ENCODE data around the gene ETDB. TPM values are rescaled to one million over a fixed set of nuclear protein-coding genes. Genes with fewer than 3 reads are reported as not detected.

Gene ETDB
- total RNA-seq, 1 donor from 2014 or later, result not detected

DNA sequence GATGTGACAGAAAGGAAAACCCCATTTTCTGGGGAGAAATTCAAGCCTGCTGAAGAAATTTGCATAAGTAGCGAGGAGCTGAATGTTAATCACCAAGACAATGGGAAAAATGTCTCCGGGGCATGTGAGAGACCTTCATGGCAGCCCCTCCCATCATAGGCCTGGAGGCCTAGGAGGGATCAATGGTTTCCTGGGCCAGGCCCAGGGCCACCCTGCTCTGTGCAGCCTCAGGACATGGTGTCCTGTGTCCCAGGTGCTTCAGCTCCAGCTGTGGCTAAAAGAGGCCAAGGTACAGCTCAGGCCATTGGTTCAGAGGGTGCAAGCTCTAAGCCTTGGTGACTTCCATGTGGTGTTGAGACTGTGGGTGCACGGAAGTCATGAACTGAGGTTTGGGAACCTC is 31.2 kb downstream of the ETDB start:
- no peak for DNase-seq (ENCODE audit: low read depth, low spot score)
- TF ChIP-seq, protein P1, sequence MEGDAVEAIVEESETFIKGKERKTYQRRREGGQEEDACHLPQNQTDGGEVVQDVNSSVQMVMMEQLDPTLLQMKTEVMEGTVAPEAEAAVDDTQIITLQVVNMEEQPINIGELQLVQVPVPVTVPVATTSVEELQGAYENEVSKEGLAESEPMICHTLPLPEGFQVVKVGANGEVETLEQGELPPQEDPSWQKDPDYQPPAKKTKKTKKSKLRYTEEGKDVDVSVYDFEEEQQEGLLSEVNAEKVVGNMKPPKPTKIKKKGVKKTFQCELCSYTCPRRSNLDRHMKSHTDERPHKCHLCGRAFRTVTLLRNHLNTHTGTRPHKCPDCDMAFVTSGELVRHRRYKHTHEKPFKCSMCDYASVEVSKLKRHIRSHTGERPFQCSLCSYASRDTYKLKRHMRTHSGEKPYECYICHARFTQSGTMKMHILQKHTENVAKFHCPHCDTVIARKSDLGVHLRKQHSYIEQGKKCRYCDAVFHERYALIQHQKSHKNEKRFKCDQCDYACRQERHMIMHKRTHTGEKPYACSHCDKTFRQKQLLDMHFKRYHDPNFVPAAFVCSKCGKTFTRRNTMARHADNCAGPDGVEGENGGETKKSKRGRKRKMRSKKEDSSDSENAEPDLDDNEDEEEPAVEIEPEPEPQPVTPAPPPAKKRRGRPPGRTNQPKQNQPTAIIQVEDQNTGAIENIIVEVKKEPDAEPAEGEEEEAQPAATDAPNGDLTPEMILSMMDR (conservative IDR thresholded peaks at IDR 0.05), result no peak
- Mint-ChIP-seq H3K9me3 (peaks cover 12% of the 10 kb centered on the region), H3K4me1 (no peaks in the 10 kb centered on the region), H3K4me3 (no peak overlapping the region), H3K27me3 (ENCODE audit: low read depth) (no peaks in the 10 kb centered on the region), H3K36me3 (ENCODE audit: low read depth) (peaks cover 4% of the 10 kb centered on the region), H3K27ac (ENCODE audit: unreplicated experiment) (no peak overlapping the region)

DNA sequence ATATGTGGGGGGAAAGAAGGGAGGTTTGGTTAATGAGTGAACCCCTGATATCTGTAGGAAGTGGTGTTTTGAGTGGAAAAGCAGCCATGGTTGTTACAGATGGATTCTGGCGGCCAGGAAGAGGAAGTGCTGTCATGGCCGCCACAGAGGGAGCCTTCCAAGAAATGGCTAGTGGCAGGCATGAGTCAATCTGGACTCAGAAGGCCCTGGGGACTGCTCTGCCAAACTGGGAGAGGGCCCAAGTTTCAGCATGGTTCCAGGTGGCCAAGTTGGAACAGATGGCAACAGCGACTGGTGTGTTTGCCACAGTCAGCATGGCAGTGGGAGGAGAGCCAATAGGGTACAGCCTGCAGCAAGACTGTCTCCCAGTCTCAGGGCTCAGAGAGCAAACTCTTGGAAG is 32.5 kb downstream of the ETDB start:
- Mint-ChIP-seq H3K36me3 (ENCODE audit: low read depth) (peaks cover 4% of the 10 kb centered on the region), H3K4me3 (no peak overlapping the region), H3K9me3 (peaks cover 12% of the 10 kb centered on the region), H3K27me3 (ENCODE audit: low read depth) (no peaks in the 10 kb centered on the region), H3K4me1 (no peaks in the 10 kb centered on the region), H3K27ac (ENCODE audit: unreplicated experiment) (no peak overlapping the region)
- TF ChIP-seq, protein P1 (conservative IDR thresholded peaks at IDR 0.05), result no peak
- DNase-seq (ENCODE audit: low read depth, low spot score), result no peak

DNA sequence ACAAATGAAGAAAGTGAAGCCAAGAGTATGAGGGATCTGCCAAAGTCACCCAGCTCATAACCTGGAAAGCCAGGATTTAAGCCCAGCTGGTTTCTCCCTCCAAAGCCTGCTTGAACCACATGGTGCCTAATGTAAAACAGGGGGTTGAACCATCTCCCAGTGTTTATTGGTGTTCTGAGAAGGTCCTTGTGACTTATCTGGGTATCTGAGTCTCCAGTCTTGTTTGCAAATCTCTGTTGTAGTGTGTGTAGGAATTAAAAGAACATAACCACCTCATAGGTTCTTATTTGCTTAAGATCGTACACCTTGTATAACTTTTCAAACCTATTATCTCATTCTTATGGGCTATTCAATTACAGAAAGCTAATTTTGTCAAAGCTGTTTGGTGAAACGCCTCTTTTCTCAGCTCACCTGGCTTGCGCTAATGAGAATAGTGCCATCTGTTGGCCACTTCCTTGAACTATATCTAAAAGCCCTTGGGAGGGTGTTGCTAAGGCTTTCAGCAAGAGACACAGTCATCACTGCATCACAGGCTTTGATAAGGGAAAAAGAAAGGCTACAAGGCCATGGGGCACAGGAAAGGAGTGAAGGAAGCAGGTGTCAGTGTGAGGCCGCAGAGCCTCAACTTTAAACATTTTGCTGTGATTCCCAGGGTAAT is 34.0 kb downstream of the ETDB start:
- Mint-ChIP-seq H3K4me1 (no peaks in the 10 kb centered on the region), H3K27ac (ENCODE audit: unreplicated experiment) (no peak overlapping the region), H3K36me3 (ENCODE audit: low read depth) (peaks cover 4% of the 10 kb centered on the region), H3K4me3 (peak overlapping the region; percentile 8), H3K9me3 (peaks cover 12% of the 10 kb centered on the region), H3K27me3 (ENCODE audit: low read depth) (no peaks in the 10 kb centered on the region)
- no peak for DNase-seq (ENCODE audit: low read depth, low spot score)
- TF ChIP-seq, protein P1 (conservative IDR thresholded peaks at IDR 0.05), result peak; percentile 68

DNA sequence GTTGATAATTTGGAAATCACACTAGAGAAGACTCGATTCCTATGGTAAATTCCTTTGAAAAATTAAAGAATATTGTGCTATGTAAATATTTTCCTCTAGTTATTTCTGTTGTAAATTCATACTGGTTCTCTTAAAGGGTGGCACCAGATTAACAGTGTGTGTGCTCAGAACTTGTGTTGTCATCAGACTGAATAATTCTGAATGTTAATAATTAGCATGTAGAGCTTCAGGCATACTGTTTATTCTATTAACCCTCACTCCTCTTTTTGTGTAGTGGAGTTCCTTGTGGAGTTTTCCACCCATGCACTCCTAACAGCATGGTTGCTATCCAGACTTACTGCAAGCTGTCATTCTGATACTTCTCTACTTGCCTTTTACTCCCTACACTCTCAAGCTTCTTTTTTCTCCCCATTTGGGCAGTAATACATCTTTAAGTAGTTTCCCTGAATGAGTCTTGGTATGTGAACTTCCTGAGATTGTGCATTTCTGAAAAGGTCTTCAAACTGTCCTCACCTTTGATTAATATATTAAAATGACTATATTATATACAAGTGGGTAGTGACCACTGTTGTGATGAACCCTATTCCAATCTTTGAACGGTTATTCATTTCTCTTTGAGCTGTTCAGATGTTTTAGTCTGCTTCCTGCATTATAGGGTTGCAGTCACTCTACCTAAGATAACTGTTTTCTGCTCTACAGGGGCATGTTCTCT is 38.5 kb downstream of the ETDB start:
- no peaks in the 10 kb centered on the region for H3K9me3 Mint-ChIP-seq
- TF ChIP-seq, protein P1 (conservative IDR thresholded peaks at IDR 0.05), result no peak
- no peak for DNase-seq (ENCODE audit: low read depth, low spot score)
- no peaks in the 10 kb centered on the region for H3K27me3 Mint-ChIP-seq (ENCODE audit: low read depth)
- no peaks in the 10 kb centered on the region for H3K4me1 Mint-ChIP-seq
- no peak overlapping the region for H3K27ac Mint-ChIP-seq (ENCODE audit: unreplicated experiment)
- no peaks in the 10 kb centered on the region for H3K36me3 Mint-ChIP-seq (ENCODE audit: low read depth)
- no peak overlapping the region for H3K4me3 Mint-ChIP-seq

Other genes starting within 250 kb of the ETDB start
- gene MOSPD1, start 205.3 kb downstream of the ETDB start, total RNA-seq, result 14.7 and 15.6 TPM in 2 replicates
- gene SMIM10, start 129.5 kb downstream of the ETDB start, total RNA-seq, result 2.6 and 2.7 TPM in 2 replicates
- 26.8 and 28.6 TPM in 2 replicates for gene RTL8B, start 98.0 kb downstream of the ETDB start, total RNA-seq
- 112 and 119 TPM in 2 replicates for gene RTL8C, start 88.2 kb downstream of the ETDB start, total RNA-seq
- gene RTL8A, start 68.4 kb downstream of the ETDB start, total RNA-seq, result 56.0 and 56.2 TPM in 2 replicates
- 4.7 and 6.2 TPM in 2 replicates for gene SMIM10L2B, start 21.8 kb downstream of the ETDB start, total RNA-seq
- 0.14 and 0.23 TPM in 2 replicates for gene CT55, start 50.9 kb upstream of the ETDB start, total RNA-seq
- not detected in 2 replicates for gene ETDA, start 131.5 kb upstream of the ETDB start, total RNA-seq
- not detected in 2 replicates for gene ETDC, start 189.0 kb upstream of the ETDB start, total RNA-seq
- gene ZNF75D, start 223.6 kb upstream of the ETDB start, total RNA-seq, result 6.5 and 6.8 TPM in 2 replicates
- gene ZNF449, start 224.3 kb upstream of the ETDB start, total RNA-seq, result 7.7 and 7.9 TPM in 2 replicates